G401 (cell line): ENCODE data around the gene TJP2. TPM values are rescaled to one million over a fixed set of nuclear protein-coding genes. Genes with fewer than 3 reads are reported as not detected.

ENCODE experiments used
- DNase-seq: peaks from one replicate; pipeline ENCODE4 v3.0.0-alpha.2; 2015; ENCODE audit warnings: low spot score
- in situ Hi-C: cut with HindIII; loops from 2 replicates; pipeline ENCODE4 v1.10.0; 2016; ENCODE audit warnings: low sequenced_read_pairs, mixed read lengths
- total RNA-seq: library from RNA; depleted of rRNA; stranded (reverse); fragments of >200 nt; shearing (Covaris generic); gene quantifications from 2 replicates; pipeline ENCODE4 v1.2.3, GENCODE V29; 2014; rRNA removed

Gene TJP2
- total RNA-seq, 1 experiment from 2014 or later: 5.1 TPM

DNA sequence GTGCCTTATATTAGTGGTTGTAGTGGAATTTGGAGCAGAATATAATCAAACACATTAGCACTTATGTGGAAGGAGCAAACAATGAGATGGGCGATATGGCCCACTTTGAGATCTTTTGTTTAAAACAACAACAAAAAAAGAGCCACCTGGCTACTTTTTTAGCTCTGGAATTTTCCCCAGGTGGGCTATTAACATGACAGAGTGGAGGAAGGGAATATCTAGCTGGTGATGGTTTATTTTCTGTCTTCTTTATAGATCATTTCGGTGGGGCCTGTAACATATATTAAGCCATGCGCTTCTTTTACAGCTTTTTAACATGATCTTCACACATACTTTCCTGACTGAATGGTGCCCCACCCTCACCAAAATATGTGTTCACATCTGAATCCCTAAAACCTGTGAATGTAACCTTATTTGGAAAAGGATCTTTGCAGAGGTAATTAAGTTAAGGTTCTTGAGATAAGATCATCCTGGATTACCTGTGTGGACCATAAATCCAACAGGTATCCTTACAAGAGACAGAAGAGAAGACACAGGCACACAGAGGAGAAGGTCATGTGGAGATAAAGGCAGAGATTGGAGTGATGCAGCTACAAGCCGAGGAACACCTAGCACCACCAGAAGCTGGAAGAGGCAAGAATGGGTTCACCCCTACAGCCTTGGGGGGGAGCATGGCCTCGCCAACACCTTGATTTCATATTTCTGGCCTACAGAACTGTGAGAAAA is 134.3 kb downstream of the TJP2 start:
- DNase-seq: no peak
- in situ Hi-C loops: no loop called here

DNA sequence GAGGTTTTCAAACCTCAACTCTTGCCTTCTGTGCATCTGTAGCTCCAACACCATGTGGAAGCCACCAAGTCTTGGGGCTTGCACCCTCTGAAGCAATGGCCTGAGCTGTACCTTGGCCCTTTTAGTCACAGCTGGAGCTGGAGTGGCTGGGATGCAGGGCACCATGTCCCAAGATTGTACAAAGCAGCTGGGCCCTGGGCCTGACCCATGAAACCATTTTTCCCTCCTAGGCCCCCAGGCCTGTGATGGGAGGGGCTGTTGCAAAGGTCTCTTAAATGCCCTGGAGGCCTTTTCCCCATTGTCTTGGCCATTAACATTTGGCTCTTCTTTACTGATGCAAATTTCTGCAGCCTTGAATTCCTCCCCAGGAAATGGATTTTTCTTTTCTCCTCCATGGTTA is 139.1 kb downstream of the TJP2 start:
- DNase-seq: no peak

GRCh38 chr9:69314547-69314946 is 140.5 kb downstream of the TJP2 start:
- in situ Hi-C loops: no loop called here
- DNase-seq: no peak

More for the DNA sequence above, 139.1 kb downstream of the TJP2 start:
- in situ Hi-C loops: no loop called here

- DNase-seq: no peak
- in situ Hi-C loops: no loop called here
Measured at GRCh38 chr9:69317081-69317480, 143.0 kb downstream of the TJP2 start.

GRCh38 chr9:69317894-69318293 is 143.8 kb downstream of the TJP2 start:
- no peak for DNase-seq
- in situ Hi-C loops: no loop called here

- DNase-seq: no peak
- in situ Hi-C loops: no loop called here
Measured at GRCh38 chr9:69319324-69320025, 145.4 kb downstream of the TJP2 start.

- no peak for DNase-seq
- in situ Hi-C loops: no loop called here
Measured at GRCh38 chr9:69322256-69322655, 148.2 kb downstream of the TJP2 start.

DNA sequence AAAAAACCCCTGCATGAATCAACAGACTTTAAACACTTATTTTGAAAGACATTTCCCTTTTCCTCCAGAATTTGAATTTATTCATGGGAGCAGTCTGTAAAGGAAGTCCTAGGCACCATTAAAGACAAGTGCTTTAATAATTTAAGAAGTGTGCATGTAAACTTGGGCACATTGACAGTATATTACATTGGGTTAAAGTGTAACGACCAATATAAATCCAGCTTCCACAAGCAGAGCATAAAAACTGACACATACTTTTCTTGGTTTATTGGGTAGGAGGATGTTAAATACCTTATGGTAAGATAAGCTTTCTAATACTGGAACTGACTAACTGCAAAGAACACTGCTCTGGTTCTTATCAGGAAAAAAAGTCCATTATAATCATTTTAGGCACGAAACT is 149.8 kb downstream of the TJP2 start:
- DNase-seq: no peak
- in situ Hi-C loops: no loop called here

Other genes with a start within 250 kb of the TJP2 start
- gene PRKACG, start 160.2 kb upstream of the TJP2 start, total RNA-seq: not detected in 2 replicates
- 8.7 and 29.9 TPM in 2 replicates for gene FXN, start 138.5 kb upstream of the TJP2 start, total RNA-seq
- not detected in 2 replicates for gene ENTREP1, start 150.9 kb downstream of the TJP2 start, total RNA-seq